KOPT-K1 (cell line): Measurements from ENCODE around the gene FHAD1.

Source experiments
- H3K27ac ChIP-seq: fragments of 200-600 bp; sonication (generic); 2 replicates; pipeline ENCODE4 v1.5.1; 2016; ENCODE audit warnings: antibody characterized with exemption, mild to moderate bottlenecking, low read depth, low read length; ENCODE audit not compliant: poor library complexity, severe bottlenecking
- H3K36me3 ChIP-seq: fragments of 200-600 bp; sonication (generic); 2 replicates; pipeline ENCODE4 v1.5.1; 2017; ENCODE audit warnings: antibody characterized with exemption, mild to moderate bottlenecking, low read length, moderate library complexity; ENCODE audit not compliant: insufficient read depth
- H3K9me3 ChIP-seq: fragments of 200-600 bp; sonication (generic); 2 replicates; pipeline ENCODE4 v1.5.1; 2017; ENCODE audit warnings: antibody characterized with exemption, low read length, mild to moderate bottlenecking; ENCODE audit not compliant: insufficient read depth, poor library complexity, severe bottlenecking

FHAD1 gene

DNA sequence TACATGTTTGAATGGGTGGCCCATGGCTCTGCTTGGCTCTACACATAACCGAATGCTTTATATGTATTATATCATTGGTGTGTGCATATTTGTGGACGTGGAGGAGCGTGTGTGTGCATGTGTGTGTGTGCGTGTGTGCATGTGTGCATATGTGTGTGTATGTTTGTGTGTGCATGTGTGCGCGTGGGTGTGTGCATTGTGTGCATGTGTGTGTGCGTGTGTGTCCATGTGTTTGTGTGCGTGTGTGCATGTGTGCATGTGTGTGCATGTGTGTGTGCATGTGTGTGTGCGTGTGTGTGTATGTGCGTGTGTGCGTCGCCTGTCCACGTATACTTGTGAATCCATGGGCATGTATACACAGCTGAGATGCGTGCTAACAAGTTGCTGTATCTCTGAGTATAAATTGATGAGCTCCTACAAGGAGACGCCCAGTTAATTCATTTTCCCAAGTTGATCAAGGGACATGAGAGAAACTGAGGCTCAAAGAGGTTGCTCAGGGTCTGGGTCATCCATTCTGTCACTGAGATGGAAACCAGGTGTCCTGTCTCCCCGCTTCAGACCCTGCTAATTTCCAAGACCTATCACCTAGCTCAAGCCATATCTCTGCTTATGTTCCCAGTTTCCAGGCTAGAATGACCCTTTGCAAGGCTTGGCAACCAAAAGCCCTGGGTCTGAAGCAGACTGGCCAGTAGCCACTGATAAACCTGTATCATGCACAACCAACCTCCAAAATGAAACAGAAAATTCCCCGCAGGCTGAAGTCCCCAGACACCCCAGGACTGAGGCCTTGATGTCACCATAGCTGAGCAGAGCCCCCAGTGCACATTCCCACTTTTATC, 188.4 kb downstream of the FHAD1 start:
- Histone ChIP-seq H3K36me3 (peaks cover 3% of the 10 kb centered on the region; the same call in 1 of the 2 replicates), H3K27ac (no peak overlapping the region), H3K9me3 (no peaks in the 10 kb centered on the region)

DNA sequence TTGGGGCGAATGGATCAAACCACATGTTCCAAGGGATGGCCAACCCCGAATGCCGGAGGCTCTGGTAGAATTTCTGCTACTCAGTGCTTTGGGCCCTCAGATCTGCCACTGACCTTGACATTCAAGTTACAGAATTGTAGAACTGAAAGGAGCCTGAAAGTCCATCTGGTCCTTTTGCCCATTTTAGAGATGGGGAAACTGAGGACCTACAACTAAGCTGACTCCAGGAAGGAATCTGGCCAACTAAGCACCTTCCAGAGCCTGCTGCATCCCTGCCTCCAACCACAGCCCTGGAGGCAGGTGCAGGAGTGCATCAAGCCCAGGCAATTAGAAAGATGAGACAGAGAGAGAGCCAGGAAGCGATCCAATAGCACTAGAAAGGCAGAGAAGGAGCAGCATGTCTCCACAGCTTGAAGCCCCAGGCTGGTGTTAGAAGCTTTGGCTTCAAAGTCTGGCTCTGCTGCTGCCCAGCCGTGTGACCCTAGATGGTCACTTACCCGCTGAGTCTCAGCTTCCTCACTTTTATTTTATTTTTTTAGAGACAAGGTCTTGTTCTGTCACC, 189.9 kb downstream of the FHAD1 start:
- H3K9me3 ChIP-seq, result no peaks in the 10 kb centered on the region
- H3K36me3 ChIP-seq, result no peaks in the 10 kb centered on the region
- no peak overlapping the region for H3K27ac ChIP-seq

DNA sequence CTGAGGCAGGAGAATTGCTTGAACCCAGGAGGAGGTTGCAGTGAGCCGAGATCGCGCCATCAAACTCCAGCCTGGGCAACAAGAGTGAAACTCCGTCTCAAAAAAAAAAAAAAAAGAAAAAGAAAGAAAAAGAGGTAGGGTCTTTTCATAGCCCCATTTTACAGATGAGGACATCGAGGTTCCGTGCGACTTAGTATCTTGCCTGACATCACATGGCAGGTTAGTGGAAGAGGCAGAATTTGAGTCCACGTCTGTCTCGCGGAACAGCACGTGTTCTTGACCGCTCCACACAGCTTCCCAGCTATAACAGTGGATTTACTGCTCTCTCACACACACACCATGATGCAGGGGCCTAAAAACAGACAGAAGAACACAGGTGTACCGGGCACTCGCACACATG, 192.3 kb downstream of the FHAD1 start:
- Histone ChIP-seq H3K9me3 (no peaks in the 10 kb centered on the region), H3K36me3 (no peaks in the 10 kb centered on the region), H3K27ac (no peak overlapping the region)

DNA sequence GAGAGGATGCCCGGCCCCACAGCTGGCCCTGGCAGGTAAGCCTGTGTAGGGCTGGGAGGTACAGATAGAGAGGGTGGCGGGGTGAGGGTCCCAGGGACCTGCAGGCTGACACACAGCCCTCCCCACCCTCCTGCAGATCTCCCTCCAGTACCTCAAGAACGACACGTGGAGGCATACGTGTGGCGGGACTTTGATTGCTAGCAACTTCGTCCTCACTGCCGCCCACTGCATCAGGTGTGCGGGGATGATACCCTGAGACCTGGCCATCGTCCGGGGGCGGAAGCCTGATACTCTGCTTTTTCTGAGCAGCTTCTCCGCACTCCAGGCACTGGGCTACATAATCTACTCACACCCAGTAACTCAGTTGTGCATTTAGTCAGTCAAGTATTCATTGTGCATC, 193.3 kb downstream of the FHAD1 start:
- H3K27ac ChIP-seq, result no peak overlapping the region
- H3K9me3 ChIP-seq, result no peaks in the 10 kb centered on the region
- H3K36me3 ChIP-seq, result no peaks in the 10 kb centered on the region

DNA sequence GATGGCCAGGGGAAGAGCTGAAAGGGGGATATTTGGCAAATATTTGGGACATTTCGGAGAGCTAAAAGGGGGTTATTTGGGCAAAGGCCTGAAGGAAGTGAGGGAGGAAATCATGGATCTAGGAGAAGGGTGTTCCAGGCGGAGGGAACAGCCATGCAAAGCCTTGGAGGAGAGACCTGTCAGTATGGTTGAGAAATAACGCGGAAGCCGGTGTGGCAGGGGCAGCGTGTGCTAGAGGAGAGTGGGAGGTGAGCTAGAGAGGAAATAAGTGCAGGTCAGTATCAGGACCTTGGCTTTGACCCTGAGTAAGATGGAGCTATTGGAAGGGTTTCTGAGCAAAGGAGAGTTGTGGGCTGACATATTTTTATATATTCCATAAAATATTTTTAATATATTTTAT, 194.2 kb downstream of the FHAD1 start:
- H3K27ac ChIP-seq, result no peak overlapping the region
- H3K9me3 ChIP-seq, result no peaks in the 10 kb centered on the region
- H3K36me3 ChIP-seq, result no peaks in the 10 kb centered on the region

DNA sequence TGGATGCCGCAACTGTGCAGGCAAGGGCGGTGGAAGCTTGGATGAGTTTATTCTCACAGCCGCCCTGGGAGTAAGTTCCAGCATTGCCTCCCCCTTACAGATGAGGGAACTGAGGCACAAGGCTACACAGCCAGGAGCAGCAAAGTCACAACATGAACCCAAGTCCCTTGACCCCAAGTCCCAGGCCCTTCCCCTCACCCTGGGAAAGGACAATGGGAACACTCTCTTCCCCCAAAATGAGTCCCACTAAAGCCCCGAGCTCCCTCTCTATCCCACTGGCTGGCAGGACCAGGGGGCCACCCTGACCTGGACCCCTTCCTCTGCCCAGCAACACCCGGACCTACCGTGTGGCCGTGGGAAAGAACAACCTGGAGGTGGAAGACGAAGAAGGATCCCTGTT, 195.1 kb downstream of the FHAD1 start:
- no peak overlapping the region for H3K27ac ChIP-seq
- no peaks in the 10 kb centered on the region for H3K36me3 ChIP-seq
- H3K9me3 ChIP-seq, result no peaks in the 10 kb centered on the region

DNA sequence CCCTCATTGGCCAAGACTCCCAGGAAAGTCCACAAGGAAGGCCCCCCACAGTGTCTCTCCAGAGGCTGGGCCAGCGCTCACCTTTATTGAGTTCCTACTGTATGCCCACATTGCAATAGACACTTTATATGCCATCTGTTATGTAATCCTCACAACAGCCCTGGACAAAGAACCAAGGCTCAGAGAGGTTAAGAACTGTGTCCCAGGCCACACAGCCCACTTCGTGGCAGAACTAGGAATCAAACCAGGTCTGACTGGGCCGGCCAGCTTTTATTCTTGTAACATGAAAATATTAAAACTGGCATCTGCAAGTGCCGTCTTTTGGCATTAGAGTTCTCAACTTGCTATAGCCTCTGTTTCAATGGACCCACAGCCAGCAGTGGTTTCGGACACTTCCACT, 195.7 kb downstream of the FHAD1 start:
- Histone ChIP-seq H3K27ac (no peak overlapping the region), H3K36me3 (no peaks in the 10 kb centered on the region), H3K9me3 (no peaks in the 10 kb centered on the region)

DNA sequence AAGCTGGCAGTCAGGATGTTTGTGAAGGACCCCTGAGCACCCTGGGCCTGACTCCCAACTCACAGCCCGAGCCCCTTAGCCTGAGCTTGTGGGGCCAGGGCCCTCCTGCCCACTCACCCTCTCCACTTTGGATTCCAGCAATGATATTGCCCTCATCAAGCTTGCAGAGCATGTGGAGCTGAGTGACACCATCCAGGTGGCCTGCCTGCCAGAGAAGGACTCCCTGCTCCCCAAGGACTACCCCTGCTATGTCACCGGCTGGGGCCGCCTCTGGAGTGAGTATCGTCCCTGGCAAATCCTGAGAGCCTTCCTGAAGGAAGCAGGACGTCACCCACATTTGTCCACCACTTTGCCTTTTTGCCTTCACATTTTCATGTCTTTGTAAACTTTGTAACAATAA, 196.3 kb downstream of the FHAD1 start:
- Histone ChIP-seq H3K9me3 (no peaks in the 10 kb centered on the region), H3K27ac (no peak overlapping the region), H3K36me3 (no peaks in the 10 kb centered on the region)

DNA sequence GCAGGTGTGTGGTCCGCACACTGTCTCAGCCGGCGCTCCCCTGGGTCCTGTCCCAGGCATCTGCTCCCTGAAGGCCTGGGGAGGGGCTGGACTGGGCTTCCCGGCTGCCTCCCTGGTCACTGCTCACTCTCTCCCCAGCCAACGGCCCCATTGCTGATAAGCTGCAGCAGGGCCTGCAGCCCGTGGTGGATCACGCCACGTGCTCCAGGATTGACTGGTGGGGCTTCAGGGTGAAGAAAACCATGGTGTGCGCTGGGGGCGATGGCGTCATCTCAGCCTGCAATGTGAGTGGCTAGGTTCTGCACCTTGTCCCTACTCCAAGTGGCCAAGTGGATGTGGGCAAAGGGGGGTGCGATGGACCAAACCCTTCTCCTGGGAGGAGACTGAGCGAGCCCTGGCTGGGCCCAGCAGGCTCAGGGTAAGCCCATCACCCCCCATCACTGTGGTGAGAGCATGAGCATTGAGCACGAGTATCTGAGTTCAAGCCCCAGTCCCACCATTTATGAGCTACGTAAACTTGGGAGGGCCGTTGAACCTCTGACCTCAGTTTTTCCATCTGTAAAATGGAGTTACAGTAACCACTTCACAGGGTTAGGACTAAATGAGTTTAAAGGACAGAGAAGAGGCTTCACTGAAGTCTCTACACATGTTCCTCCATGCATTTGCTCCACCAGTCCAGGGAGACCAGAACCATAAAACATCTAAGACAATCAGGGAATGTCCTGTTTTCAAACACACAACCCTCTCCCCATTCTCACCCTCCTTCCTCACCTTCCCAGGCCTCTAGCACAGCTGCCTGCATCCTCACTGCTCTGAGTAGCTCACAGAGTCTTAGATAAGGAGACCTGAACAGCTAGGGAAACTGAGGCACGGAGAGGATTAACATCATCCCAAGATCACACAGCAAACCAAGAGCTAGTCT, 197.7 kb downstream of the FHAD1 start:
- Histone ChIP-seq H3K27ac (no peak overlapping the region), H3K36me3 (no peaks in the 10 kb centered on the region), H3K9me3 (no peaks in the 10 kb centered on the region)

DNA sequence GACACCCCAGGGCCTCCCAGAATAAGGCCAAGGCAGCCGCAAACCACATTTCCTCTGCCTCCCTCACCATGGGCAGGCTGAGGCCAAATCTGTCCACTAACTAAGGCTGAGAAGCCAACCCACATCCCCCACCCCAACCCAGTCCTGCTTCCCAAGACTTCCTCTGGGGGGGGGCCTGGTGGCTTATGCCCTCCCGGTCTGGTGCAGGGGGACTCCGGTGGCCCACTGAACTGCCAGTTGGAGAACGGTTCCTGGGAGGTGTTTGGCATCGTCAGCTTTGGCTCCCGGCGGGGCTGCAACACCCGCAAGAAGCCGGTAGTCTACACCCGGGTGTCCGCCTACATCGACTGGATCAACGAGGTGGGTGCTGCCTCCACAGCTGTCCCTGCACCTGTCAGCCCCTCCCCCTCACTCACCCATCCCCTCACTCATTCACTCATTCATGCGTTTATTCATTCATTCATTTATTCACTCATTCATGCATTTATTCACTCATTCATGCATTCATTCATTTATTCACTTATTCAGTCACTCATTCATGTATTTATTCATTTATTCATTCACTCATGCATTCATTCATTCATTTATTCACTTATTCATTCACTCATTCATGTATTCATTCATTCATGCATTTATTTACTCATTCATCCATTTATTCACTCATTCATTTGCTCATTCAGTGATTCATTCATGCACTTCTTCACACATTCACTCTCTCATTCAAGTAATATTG, 198.5 kb downstream of the FHAD1 start:
- Histone ChIP-seq H3K9me3 (no peaks in the 10 kb centered on the region), H3K36me3 (no peaks in the 10 kb centered on the region), H3K27ac (no peak overlapping the region)

DNA sequence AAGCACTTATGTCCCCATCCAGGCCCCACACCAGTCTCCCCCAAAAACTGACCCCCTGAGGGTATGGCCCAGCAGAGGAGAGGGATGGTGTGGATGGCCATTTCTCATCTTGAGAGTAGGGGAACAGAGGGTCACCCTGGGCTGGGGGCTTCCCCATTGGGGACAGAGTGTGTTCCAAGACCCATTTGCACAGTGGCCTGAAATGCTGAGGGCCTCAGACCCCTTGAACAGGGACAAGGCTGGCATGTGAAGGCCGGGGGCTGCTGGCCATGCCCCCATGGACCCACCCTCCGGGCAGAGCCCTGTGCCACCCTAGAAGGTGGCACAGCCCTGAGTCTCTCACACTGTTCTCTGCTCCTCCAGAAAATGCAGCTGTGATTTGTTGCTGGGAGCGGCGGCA, 199.2 kb downstream of the FHAD1 start:
- Histone ChIP-seq H3K27ac (no peak overlapping the region), H3K36me3 (no peaks in the 10 kb centered on the region), H3K9me3 (no peaks in the 10 kb centered on the region)
